Immature natural killer cell (primary cell): Measurements from ENCODE around the gene EGLN1. TPM values are rescaled to one million over a fixed set of nuclear protein-coding genes. Genes with fewer than 3 reads are reported as not detected.

Experiments used
- DNase-seq, 3 donors: peaks; one replicate each; pipeline ENCODE4 v3.0.0; 2022; ENCODE audit warnings: mixed read lengths in 1 of 3
- H3K27ac Mint-ChIP-seq, 6 donors: one replicate each; pipeline ENCODE4 v1.8.0; 2020; ENCODE audit warnings: mixed read lengths in 6 of 6, mild to moderate bottlenecking in 5 of 6, inconsistent platforms in 4 of 6, moderate library complexity in 3 of 6
- H3K27me3 Mint-ChIP-seq, 3 donors: one replicate each; pipeline ENCODE4 v1.8.0; 2020 to 2021; ENCODE audit warnings: low read depth in 3 of 3, mild to moderate bottlenecking in 3 of 3, mixed read lengths in 3 of 3, moderate library complexity in 3 of 3, inconsistent platforms in 1 of 3
- H3K36me3 Mint-ChIP-seq, 3 donors: one replicate each; pipeline ENCODE4 v1.8.0; 2020; ENCODE audit warnings: mixed read lengths in 3 of 3, inconsistent platforms in 2 of 3, mild to moderate bottlenecking in 2 of 3
- H3K4me1 Mint-ChIP-seq, 2 donors: one replicate each; pipeline ENCODE4 v1.8.0; 2020; ENCODE audit warnings: inconsistent platforms in 2 of 2, mild to moderate bottlenecking in 2 of 2, mixed read lengths in 2 of 2, moderate library complexity in 1 of 2
- H3K4me3 Mint-ChIP-seq, 5 donors: one replicate each; pipeline ENCODE4 v1.8.0; 2020; ENCODE audit warnings: mild to moderate bottlenecking in 5 of 5, mixed read lengths in 5 of 5, inconsistent platforms in 3 of 5, moderate library complexity in 3 of 5
- H3K9me3 Mint-ChIP-seq, 6 donors: one replicate each; pipeline ENCODE4 v1.8.0; 2020; ENCODE audit warnings: mild to moderate bottlenecking in 6 of 6, mixed read lengths in 6 of 6, inconsistent platforms in 4 of 6, moderate library complexity in 3 of 6
- polyA plus RNA-seq, 3 donors: library from polyadenylated mRNA; unstranded; fragments of 300-500 nt; fragmentation: Illumina TruSeq; gene quantifications; one replicate each; pipeline ENCODE4 v1.2.3, GENCODE V29; 2021

Gene EGLN1
- polyA plus RNA-seq, 3 donors from 2014 or later = 18.2 to 27.3 (median 20.6) TPM

DNA sequence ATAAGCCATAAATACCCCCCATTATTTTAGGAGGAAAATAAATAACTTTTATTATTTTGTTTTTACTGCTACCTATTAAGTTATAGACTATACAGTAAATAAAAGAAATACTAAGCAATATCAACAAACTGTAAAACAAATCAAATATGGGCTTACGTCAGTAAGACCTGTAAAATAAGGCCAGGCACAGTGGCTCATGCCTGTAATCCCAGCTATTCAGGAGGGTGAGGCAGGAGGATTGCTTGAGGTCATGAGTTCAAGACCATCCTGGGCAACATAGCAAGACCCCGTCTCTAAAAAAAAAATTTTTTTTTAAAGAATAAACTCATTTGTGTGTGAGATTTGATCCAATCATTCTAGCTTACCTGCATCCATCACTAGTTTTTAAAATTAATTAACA lies 17.8 kb downstream of the EGLN1 start:
- H3K27me3 Mint-ChIP-seq = no peaks in the 10 kb centered on the region
- H3K36me3 Mint-ChIP-seq = peaks cover 0 to 3% (median 0%) of the 10 kb centered on the region in 3 donors
- H3K27ac Mint-ChIP-seq = no peak overlapping the region
- peaks cover 6 to 12% of the 10 kb centered on the region in 2 donors for H3K4me1 Mint-ChIP-seq
- no peak overlapping the region for H3K4me3 Mint-ChIP-seq
- no peak for DNase-seq
- no peaks in the 10 kb centered on the region for H3K9me3 Mint-ChIP-seq

DNA sequence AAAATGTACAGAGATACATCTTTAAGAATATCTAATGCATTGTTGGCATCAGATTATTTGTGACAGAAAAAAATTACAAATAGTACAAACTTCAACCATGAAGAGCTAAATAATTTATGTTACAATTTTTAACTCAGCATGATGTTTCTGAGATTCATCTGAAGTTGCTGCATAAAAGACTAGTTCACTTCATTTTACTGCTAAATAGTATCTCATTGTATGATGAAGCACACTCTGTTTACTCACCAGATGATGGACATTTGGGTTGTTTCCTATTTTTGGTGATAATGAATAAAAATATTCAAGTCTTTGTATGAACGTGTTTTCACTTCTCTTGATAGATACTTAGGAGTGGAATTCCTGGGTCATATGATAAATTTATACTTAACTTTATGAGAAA lies 20.6 kb downstream of the EGLN1 start:
- Mint-ChIP-seq H3K9me3 (no peaks in the 10 kb centered on the region), H3K36me3 (peaks cover 0 to 3% (median 0%) of the 10 kb centered on the region in 3 donors), H3K27me3 (peaks cover 0 to 1% (median 0%) of the 10 kb centered on the region in 3 donors), H3K4me1 (peaks cover 27 to 33% of the 10 kb centered on the region in 2 donors), H3K27ac (no peak overlapping the region), H3K4me3 (no peak overlapping the region)
- no peak for DNase-seq

GRCh38 chr1:231397886-231398671 lies 24.0 kb downstream of the EGLN1 start:
- H3K9me3 Mint-ChIP-seq = no peaks in the 10 kb centered on the region
- peaks cover 0 to 1% (median 0%) of the 10 kb centered on the region in 3 donors for H3K27me3 Mint-ChIP-seq
- H3K4me3 Mint-ChIP-seq = no peak overlapping the region
- DNase-seq = no peak
- peaks cover 42 to 66% of the 10 kb centered on the region in 2 donors for H3K4me1 Mint-ChIP-seq
- H3K27ac Mint-ChIP-seq = no peak overlapping the region
- H3K36me3 Mint-ChIP-seq = no peaks in the 10 kb centered on the region

DNA sequence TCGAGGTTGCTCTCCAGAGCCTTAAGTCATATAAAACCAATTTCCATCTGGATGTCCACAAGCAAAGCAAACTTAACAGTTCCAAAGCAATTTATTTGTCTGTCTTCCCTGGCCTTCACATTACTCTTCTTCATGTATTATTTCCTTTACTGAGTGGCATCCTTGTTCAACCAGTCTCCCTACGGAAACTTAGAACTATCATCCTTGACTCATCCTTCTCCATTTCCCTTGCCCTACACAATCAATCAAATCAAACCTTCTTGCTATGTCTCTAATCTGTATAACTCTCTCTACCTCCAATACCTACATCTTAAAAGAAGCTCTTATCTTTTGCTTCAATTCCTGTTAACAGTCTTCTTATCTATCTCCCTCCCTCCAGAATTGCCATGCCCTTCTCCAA lies 25.4 kb downstream of the EGLN1 start:
- H3K4me3 Mint-ChIP-seq = no peak overlapping the region
- peaks cover 47 to 74% of the 10 kb centered on the region in 2 donors for H3K4me1 Mint-ChIP-seq
- no peak overlapping the region for H3K27ac Mint-ChIP-seq
- H3K27me3 Mint-ChIP-seq = peaks cover 0 to 2% (median 0%) of the 10 kb centered on the region in 3 donors
- no peaks in the 10 kb centered on the region for H3K36me3 Mint-ChIP-seq
- H3K9me3 Mint-ChIP-seq = no peaks in the 10 kb centered on the region
- DNase-seq = no peak

DNA sequence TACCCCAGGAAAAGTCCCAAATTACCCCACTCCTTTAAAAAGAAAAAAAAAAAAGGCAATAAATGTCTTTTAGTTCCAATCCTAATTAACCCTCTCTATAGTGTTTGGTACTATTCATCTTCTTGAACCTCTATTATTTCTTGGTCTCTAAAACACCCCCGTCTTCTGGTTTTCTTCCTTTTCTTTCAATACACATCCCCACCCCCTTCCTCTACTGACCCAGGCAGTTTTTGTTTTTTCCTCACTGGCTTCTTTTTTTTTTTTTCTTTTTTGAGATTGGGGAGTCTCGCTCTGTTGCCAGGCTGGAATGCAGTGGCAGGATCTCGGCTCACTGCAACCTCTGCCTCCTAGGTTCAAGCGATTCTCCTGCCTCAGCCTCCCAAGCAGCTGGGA lies 26.1 kb downstream of the EGLN1 start:
- no peaks in the 10 kb centered on the region for H3K9me3 Mint-ChIP-seq
- no peaks in the 10 kb centered on the region for H3K36me3 Mint-ChIP-seq
- peaks cover 0 to 2% (median 0%) of the 10 kb centered on the region in 3 donors for H3K27me3 Mint-ChIP-seq
- no peak overlapping the region for H3K4me3 Mint-ChIP-seq
- H3K27ac Mint-ChIP-seq = peak overlapping the region in 1 of 6 donors; percentile 7
- H3K4me1 Mint-ChIP-seq = peaks cover 50 to 79% of the 10 kb centered on the region in 2 donors
- no peak for DNase-seq

GRCh38 chr1:231395076-231395997 lies 26.8 kb downstream of the EGLN1 start:
- no peaks in the 10 kb centered on the region for H3K36me3 Mint-ChIP-seq
- peaks cover 53 to 85% of the 10 kb centered on the region in 2 donors for H3K4me1 Mint-ChIP-seq
- H3K9me3 Mint-ChIP-seq = no peaks in the 10 kb centered on the region
- DNase-seq = no peak
- H3K27me3 Mint-ChIP-seq = peaks cover 0 to 2% (median 0%) of the 10 kb centered on the region in 3 donors
- peak overlapping the region in 2 of 6 donors; percentile 7 to 48 for H3K27ac Mint-ChIP-seq
- H3K4me3 Mint-ChIP-seq = no peak overlapping the region

DNA sequence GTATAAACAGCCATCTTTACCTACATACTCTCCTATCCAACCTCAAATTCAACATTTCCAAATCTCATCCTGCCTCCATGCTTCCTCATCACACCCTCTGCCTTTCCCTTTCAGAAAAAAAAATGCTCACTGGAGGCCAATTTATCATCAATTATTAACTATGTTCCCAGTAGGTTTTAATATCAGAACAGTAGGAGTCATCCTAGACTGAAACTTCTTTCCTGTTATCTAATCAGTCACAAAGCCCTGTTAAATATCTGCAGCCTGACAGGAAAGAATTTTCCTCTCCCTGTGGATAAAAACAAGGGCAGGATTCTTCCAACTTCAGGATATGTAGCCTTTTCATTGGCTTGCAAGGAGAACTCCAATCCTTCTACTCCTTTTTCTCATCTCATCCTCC lies 28.4 kb downstream of the EGLN1 start:
- Mint-ChIP-seq H3K9me3 (no peaks in the 10 kb centered on the region), H3K36me3 (no peaks in the 10 kb centered on the region), H3K4me3 (no peak overlapping the region), H3K4me1 (peaks cover 56 to 87% of the 10 kb centered on the region in 2 donors), H3K27me3 (peaks cover 0 to 1% (median 0%) of the 10 kb centered on the region in 3 donors), H3K27ac (peak overlapping the region in 1 of 6 donors; percentile 18)
- no peak for DNase-seq

DNA sequence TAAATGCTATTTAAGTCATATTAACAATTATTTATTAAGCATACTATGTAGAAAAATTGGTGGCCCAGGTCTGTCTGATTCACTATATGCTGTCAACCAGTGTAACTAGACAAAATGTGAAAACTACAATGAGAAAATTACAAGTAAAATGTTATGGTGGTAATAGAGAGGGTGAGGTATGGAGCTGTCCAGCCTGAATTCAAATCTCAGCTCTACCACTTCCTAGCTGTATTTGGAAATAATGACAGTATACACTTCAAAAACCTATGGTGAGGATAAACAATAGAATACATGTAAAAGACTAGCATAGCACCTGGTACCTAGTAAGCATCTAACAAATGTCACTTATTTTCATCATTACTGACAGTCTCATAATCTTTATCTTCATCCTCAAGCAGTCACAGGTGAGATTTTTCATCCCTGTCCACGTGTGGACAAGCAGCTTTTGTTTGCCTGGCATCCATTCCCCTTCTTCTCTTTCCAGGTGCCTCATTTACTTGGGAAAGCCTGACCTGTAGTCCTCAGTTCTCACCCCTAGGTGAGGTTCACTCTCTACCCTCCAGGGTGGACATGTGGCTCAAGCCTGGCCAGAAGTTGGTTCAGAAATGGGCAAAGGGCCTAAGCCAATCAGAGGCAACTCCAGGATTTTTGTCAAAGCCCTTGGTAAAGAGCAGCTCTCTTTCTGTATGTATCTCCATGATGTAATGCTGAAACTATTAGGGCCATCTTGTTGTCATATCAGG lies 29.5 kb downstream of the EGLN1 start:
- peaks cover 0 to 1% (median 0%) of the 10 kb centered on the region in 3 donors for H3K27me3 Mint-ChIP-seq
- H3K4me3 Mint-ChIP-seq = no peak overlapping the region
- H3K9me3 Mint-ChIP-seq = no peaks in the 10 kb centered on the region
- no peaks in the 10 kb centered on the region for H3K36me3 Mint-ChIP-seq
- no peak overlapping the region for H3K27ac Mint-ChIP-seq
- no peak for DNase-seq
- peaks cover 56 to 84% of the 10 kb centered on the region in 2 donors for H3K4me1 Mint-ChIP-seq

GRCh38 chr1:231390071-231390470 lies 32.0 kb downstream of the EGLN1 start:
- H3K36me3 Mint-ChIP-seq = no peaks in the 10 kb centered on the region
- no peak for DNase-seq
- H3K27ac Mint-ChIP-seq = no peak overlapping the region
- H3K9me3 Mint-ChIP-seq = no peaks in the 10 kb centered on the region
- H3K4me1 Mint-ChIP-seq = peaks cover 40 to 68% of the 10 kb centered on the region in 2 donors
- H3K4me3 Mint-ChIP-seq = no peak overlapping the region
- H3K27me3 Mint-ChIP-seq = peaks cover 0 to 1% (median 0%) of the 10 kb centered on the region in 3 donors

GRCh38 chr1:231387770-231388669 lies 34.1 kb downstream of the EGLN1 start:
- H3K4me1 Mint-ChIP-seq = peaks cover 37 to 49% of the 10 kb centered on the region in 2 donors
- H3K27ac Mint-ChIP-seq = peak overlapping the region in 1 of 6 donors; percentile 26
- no peak overlapping the region for H3K4me3 Mint-ChIP-seq
- no peaks in the 10 kb centered on the region for H3K36me3 Mint-ChIP-seq
- no peak for DNase-seq
- peaks cover 0 to 1% (median 0%) of the 10 kb centered on the region in 3 donors for H3K27me3 Mint-ChIP-seq
- H3K9me3 Mint-ChIP-seq = no peaks in the 10 kb centered on the region

DNA sequence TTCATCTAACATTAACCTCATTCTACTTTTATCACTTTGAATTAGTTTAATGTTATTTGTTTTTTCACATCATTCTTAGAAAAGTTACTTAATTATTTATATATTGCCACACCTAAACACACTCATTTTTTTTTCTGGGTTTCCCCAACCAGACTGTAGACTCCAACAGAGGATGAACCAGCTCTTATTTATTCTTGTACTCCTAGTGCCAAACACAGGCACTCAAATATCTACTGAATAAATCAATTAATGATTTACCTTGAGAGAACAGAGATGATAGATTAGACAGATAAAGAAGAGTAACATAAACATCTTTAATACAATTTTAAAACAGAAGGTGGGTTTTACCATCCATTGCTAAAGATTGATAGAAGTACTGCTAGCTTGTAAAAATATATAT lies 35.6 kb downstream of the EGLN1 start:
- no peaks in the 10 kb centered on the region for H3K9me3 Mint-ChIP-seq
- peak overlapping the region in 1 of 6 donors; percentile 22 for H3K27ac Mint-ChIP-seq
- no peak overlapping the region for H3K4me3 Mint-ChIP-seq
- DNase-seq = no peak
- peaks cover 30 to 48% of the 10 kb centered on the region in 2 donors for H3K4me1 Mint-ChIP-seq
- no peaks in the 10 kb centered on the region for H3K36me3 Mint-ChIP-seq
- peaks cover 0 to 2% (median 0%) of the 10 kb centered on the region in 3 donors for H3K27me3 Mint-ChIP-seq

GRCh38 chr1:231385416-231385748 lies 36.7 kb downstream of the EGLN1 start:
- no peak overlapping the region for H3K4me3 Mint-ChIP-seq
- no peaks in the 10 kb centered on the region for H3K9me3 Mint-ChIP-seq
- H3K27me3 Mint-ChIP-seq = peaks cover 0 to 2% (median 0%) of the 10 kb centered on the region in 3 donors
- no peak overlapping the region for H3K27ac Mint-ChIP-seq
- H3K4me1 Mint-ChIP-seq = peaks cover 24 to 44% of the 10 kb centered on the region in 2 donors
- DNase-seq = no peak
- H3K36me3 Mint-ChIP-seq = no peaks in the 10 kb centered on the region
